HG03280 (cell line): ENCODE measurements around the gene NCOA5.

Experiments
- ATAC-seq: cut with Tn5 transposase; IDR thresholded peaks from one replicate; pipeline ENCODE4 v1.9.1; 2021; ENCODE audit warnings: mild to moderate bottlenecking, moderate library complexity; ENCODE audit not compliant: unreplicated experiment

Gene NCOA5

GRCh38 chr20:46044896-46045295 is 44.9 kb downstream of the NCOA5 start:
- no peak for ATAC-seq

GRCh38 chr20:46043556-46043955 is 46.2 kb downstream of the NCOA5 start:
- ATAC-seq, result no peak

- no peak for ATAC-seq
These were observed 48.7 kb downstream of the NCOA5 start for GRCh38 chr20:46040902-46041535.

- no peak for ATAC-seq
These were observed 52.7 kb downstream of the NCOA5 start for GRCh38 chr20:46037036-46037435.

GRCh38 chr20:46036370-46036769 is 53.4 kb downstream of the NCOA5 start:
- no peak for ATAC-seq

GRCh38 chr20:46035713-46036112 is 54.0 kb downstream of the NCOA5 start:
- no peak for ATAC-seq

DNA sequence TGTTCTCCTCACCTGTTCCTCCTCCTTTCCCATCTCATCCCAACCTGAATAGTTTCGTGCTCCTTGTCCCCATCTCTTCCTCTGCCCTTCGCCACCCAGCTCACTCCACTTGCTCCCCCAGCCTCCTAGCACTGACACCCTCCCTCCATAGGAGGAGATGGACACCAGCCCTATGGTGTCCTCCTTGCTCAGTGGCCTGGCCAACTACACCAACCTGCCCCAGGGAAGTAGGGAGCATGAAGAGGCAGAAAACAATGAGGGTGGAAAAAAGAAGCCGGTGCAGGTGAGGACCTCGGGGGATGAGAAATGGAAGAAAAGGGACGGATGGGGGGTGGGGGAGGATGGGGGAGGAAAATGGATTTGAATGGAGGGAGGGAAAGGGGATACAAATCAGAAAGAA is 54.5 kb downstream of the NCOA5 start:
- no peak for ATAC-seq

- ATAC-seq, result no peak
These were observed 55.7 kb downstream of the NCOA5 start for GRCh38 chr20:46034039-46034438.

- ATAC-seq, result no peak
These were observed 58.0 kb downstream of the NCOA5 start for GRCh38 chr20:46031701-46032254.

GRCh38 chr20:46031014-46031569 is 58.7 kb downstream of the NCOA5 start:
- ATAC-seq, result no peak

GRCh38 chr20:46030284-46031013 is 59.3 kb downstream of the NCOA5 start:
- no peak for ATAC-seq

DNA sequence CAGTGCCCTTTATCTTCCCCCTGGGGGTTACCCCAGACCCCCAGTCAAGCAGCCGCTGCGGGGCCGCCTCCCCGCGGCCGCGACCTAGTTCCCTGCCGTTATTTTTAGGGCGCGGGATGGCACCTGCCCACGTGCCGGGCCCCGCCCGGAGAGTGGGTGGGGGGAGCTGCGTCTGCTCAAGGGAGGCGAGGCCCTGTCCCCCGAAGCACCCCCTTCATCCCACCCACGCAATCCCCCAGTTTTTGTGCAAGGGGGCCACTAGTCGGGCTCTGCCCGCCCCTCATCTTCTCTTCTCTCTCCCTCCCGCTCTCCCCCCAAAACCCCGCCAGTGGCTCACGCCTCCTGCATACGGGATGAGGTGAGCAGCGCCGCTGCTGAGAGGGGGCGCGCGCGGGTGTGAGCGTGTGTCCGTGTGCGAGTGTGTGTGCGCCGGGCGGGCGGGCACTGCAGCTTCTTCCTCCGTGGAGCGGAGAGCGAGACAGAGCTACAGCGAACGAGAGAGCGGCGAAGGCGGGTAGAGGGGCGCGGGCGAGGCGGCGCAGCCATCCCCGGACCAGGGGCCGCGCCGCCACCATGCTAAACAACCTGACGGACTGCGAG is 60.9 kb downstream of the NCOA5 start, which contains the start of gene SLC12A5:
Gene SLC12A5, plus strand, starts transcription at position 444 of the 600 bp plus-strand sequence. Its CDS starts 130 bp downstream, at position 574.
- no peak for ATAC-seq

GRCh38 chr20:46028110-46028509 is 61.7 kb downstream of the NCOA5 start:
- ATAC-seq, result no peak

- no peak for ATAC-seq
These were observed 62.4 kb downstream of the NCOA5 start for GRCh38 chr20:46027245-46027853.

DNA sequence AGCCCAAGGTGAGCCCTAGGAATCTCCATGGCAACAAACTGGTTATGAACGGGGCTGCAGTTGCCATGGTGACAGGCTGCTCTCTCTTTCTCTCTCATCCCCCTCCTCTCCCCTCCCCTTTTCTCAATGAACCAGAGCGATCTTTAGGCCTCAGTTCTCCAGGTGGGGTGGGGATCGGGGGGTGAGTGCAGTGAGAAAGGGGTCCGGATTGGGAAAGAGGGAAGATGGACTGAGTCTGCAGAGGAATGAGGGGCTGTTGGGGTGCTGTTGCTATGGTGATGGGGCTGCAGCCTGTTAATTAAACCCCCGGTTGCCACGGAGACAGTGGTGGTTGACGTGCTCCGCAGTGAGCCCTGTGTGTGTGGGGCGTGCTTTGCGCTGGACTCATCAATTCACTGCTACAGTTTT is 64.4 kb downstream of the NCOA5 start:
- ATAC-seq, result no peak

- ATAC-seq, result no peak
These were observed 65.8 kb downstream of the NCOA5 start for GRCh38 chr20:46023999-46024398.

GRCh38 chr20:46023148-46023484 is 66.6 kb downstream of the NCOA5 start:
- no peak for ATAC-seq

GRCh38 chr20:46022411-46023147 is 67.2 kb downstream of the NCOA5 start:
- ATAC-seq, result no peak

DNA sequence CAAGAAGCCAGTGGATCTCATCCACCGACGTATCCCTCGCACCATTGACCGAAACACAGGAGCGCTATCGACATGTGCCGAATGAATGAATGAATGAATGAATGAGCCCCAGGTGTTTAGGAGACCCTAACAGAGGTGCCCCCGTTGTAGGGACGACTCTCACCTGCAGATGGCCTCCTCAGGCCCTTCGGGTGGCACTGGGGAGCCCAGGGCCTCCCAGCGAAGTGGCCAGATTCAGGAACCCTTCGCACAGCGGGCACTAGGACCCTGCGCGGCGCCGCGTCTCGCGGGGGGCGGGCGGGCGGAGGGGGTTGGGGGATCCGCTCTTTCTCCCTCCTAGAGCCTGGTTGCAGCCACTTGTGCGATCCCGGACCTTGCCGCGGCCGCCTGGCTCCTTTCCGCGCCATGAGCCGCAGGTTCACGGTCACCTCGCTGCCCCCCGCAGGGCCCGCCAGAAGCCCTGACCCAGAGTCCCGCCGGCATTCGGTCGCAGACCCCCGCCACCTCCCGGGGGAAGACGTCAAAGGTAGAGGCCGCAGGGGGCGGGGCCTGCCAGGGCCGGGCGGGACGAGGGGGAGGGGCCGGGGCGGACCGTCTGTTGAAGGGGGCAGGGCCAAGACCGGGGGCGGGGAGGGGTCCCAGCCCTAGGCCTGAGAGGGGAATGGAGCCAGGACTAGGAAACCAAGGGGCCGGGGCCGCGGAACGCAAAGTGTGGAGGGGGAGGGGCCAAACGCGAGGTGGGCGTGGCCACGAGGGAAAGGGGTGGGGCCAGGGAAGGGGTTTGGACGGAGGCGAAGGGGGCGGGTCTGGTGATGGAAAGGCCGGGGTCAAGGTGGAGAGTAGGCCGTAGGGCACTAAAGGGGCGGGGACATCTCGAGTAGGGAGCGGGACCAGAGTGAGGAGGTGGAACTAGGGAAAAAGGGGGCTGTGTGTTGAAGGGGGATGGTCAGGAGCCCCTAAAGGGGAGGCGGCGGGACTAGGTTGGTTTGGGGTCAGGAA is 68.1 kb downstream of the NCOA5 start:
- no peak for ATAC-seq
